ENCODE data around the gene KDM5B.

The KDM5B gene

GRCh38 chr1:202811296-202812175 is 3.3 kb upstream of the KDM5B start:
- Histone ChIP-seq H3K27me3 (ENCODE audit: control insufficient read depth in 1 of 2, insufficient read depth in 2 of 2, low read length in 2 of 2) (no peaks in the 10 kb centered on the region), H3K4me3 (ENCODE audit: low read depth in 1 of 2, low read length in 2 of 2) (peak overlapping the region; percentile 87 to 94)

GRCh38 chr1:202810615-202811295 is 2.5 kb upstream of the KDM5B start, which contains the start of gene PCAT6:
TSS of gene PCAT6 (plus strand) at chr1:202810954.
- peak within 1 kb of the TSS; percentile 76 for H3K9ac ChIP-seq (ENCODE audit: low read length)
- H3K36me3 ChIP-seq (ENCODE audit: insufficient read depth, low read length) = no peaks in the 10 kb centered on the region
- peaks cover 13% of the 10 kb centered on the region for H3K4me1 ChIP-seq (ENCODE audit: insufficient read depth, low read length)
- H3K4me3 ChIP-seq (ENCODE audit: low read depth in 1 of 2, low read length in 2 of 2) = peak within 1 kb of the TSS; percentile 87 to 94
- H3K27ac ChIP-seq (ENCODE audit: low read depth, low read length) = peak within 1 kb of the TSS; percentile 84
- H3K9me3 ChIP-seq (ENCODE audit: low read length) = no peaks in the 10 kb centered on the region
- H3K27me3 ChIP-seq (ENCODE audit: control insufficient read depth in 1 of 2, insufficient read depth in 2 of 2, low read length in 2 of 2) = no peaks in the 10 kb centered on the region

More at GRCh38 chr1:202811296-202812175, 3.3 kb upstream of the KDM5B start:
- H3K4me1 ChIP-seq (ENCODE audit: insufficient read depth, low read length) = peaks cover 5% of the 10 kb centered on the region
- peak overlapping the region; percentile 76 for H3K9ac ChIP-seq (ENCODE audit: low read length)
- no peaks in the 10 kb centered on the region for H3K36me3 ChIP-seq (ENCODE audit: insufficient read depth, low read length)
- H3K27ac ChIP-seq (ENCODE audit: low read depth, low read length) = peak overlapping the region; percentile 84
- H3K9me3 ChIP-seq (ENCODE audit: low read length) = no peaks in the 10 kb centered on the region

- Histone ChIP-seq H3K27ac (ENCODE audit: low read depth, low read length) (peak overlapping the region; percentile 84), H3K36me3 (ENCODE audit: insufficient read depth, low read length) (no peaks in the 10 kb centered on the region), H3K9ac (ENCODE audit: low read length) (peak overlapping the region; percentile 45), H3K27me3 (ENCODE audit: control insufficient read depth in 1 of 2, insufficient read depth in 2 of 2, low read length in 2 of 2) (no peaks in the 10 kb centered on the region), H3K4me1 (ENCODE audit: insufficient read depth, low read length) (peaks cover 18% of the 10 kb centered on the region), H3K4me3 (ENCODE audit: low read depth in 1 of 2, low read length in 2 of 2) (peak overlapping the region; percentile 66 to 94), H3K9me3 (ENCODE audit: low read length) (no peaks in the 10 kb centered on the region)
Measured at GRCh38 chr1:202810193-202810614, 2.0 kb upstream of the KDM5B start.

- Histone ChIP-seq H3K27me3 (ENCODE audit: control insufficient read depth in 1 of 2, insufficient read depth in 2 of 2, low read length in 2 of 2) (no peaks in the 10 kb centered on the region), H3K9me3 (ENCODE audit: low read length) (no peaks in the 10 kb centered on the region), H3K36me3 (ENCODE audit: insufficient read depth, low read length) (no peaks in the 10 kb centered on the region), H3K4me1 (ENCODE audit: insufficient read depth, low read length) (peaks cover 18% of the 10 kb centered on the region), H3K27ac (ENCODE audit: low read depth, low read length) (peak overlapping the region; percentile 84), H3K4me3 (ENCODE audit: low read depth in 1 of 2, low read length in 2 of 2) (no peak overlapping the region), H3K9ac (ENCODE audit: low read length) (no peak overlapping the region)
Measured at GRCh38 chr1:202809597-202810159, 1.5 kb upstream of the KDM5B start.

GRCh38 chr1:202807451-202807925 is 733 bp downstream of the KDM5B start:
- H3K9me3 ChIP-seq (ENCODE audit: low read length) = no peaks in the 10 kb centered on the region
- no peaks in the 10 kb centered on the region for H3K27me3 ChIP-seq (ENCODE audit: control insufficient read depth in 1 of 2, insufficient read depth in 2 of 2, low read length in 2 of 2)
- peak overlapping the region; percentile 80 to 86 for H3K4me3 ChIP-seq (ENCODE audit: low read depth in 1 of 2, low read length in 2 of 2)
- peak overlapping the region; percentile 92 for H3K27ac ChIP-seq (ENCODE audit: low read depth, low read length)
- peaks cover 18% of the 10 kb centered on the region for H3K4me1 ChIP-seq (ENCODE audit: insufficient read depth, low read length)
- H3K36me3 ChIP-seq (ENCODE audit: insufficient read depth, low read length) = no peaks in the 10 kb centered on the region
- peak overlapping the region; percentile 31 for H3K9ac ChIP-seq (ENCODE audit: low read length)

GRCh38 chr1:202806845-202807450 is 1.3 kb downstream of the KDM5B start:
- H3K27me3 ChIP-seq (ENCODE audit: control insufficient read depth in 1 of 2, insufficient read depth in 2 of 2, low read length in 2 of 2) = no peaks in the 10 kb centered on the region
- H3K36me3 ChIP-seq (ENCODE audit: insufficient read depth, low read length) = no peaks in the 10 kb centered on the region
- H3K4me3 ChIP-seq (ENCODE audit: low read depth in 1 of 2, low read length in 2 of 2) = peak overlapping the region; percentile 80 to 86
- peaks cover 18% of the 10 kb centered on the region for H3K4me1 ChIP-seq (ENCODE audit: insufficient read depth, low read length)
- H3K9me3 ChIP-seq (ENCODE audit: low read length) = no peaks in the 10 kb centered on the region
- peak overlapping the region; percentile 74 for H3K9ac ChIP-seq (ENCODE audit: low read length)
- peak overlapping the region; percentile 92 for H3K27ac ChIP-seq (ENCODE audit: low read depth, low read length)

- peak overlapping the region; percentile 80 to 86 for H3K4me3 ChIP-seq (ENCODE audit: low read depth in 1 of 2, low read length in 2 of 2)
- H3K9ac ChIP-seq (ENCODE audit: low read length) = peak overlapping the region; percentile 74
- no peaks in the 10 kb centered on the region for H3K36me3 ChIP-seq (ENCODE audit: insufficient read depth, low read length)
- H3K27ac ChIP-seq (ENCODE audit: low read depth, low read length) = peak overlapping the region; percentile 92
- H3K27me3 ChIP-seq (ENCODE audit: control insufficient read depth in 1 of 2, insufficient read depth in 2 of 2, low read length in 2 of 2) = no peaks in the 10 kb centered on the region
- H3K4me1 ChIP-seq (ENCODE audit: insufficient read depth, low read length) = peaks cover 13% of the 10 kb centered on the region
- no peaks in the 10 kb centered on the region for H3K9me3 ChIP-seq (ENCODE audit: low read length)
Measured at GRCh38 chr1:202805886-202806844, 2.1 kb downstream of the KDM5B start.

GRCh38 chr1:202804126-202804525 is 4.1 kb downstream of the KDM5B start:
- H3K4me1 ChIP-seq (ENCODE audit: insufficient read depth, low read length) = peaks cover 13% of the 10 kb centered on the region
- no peak overlapping the region for H3K4me3 ChIP-seq (ENCODE audit: low read depth in 1 of 2, low read length in 2 of 2)
- no peaks in the 10 kb centered on the region for H3K36me3 ChIP-seq (ENCODE audit: insufficient read depth, low read length)
- no peaks in the 10 kb centered on the region for H3K27me3 ChIP-seq (ENCODE audit: control insufficient read depth in 1 of 2, insufficient read depth in 2 of 2, low read length in 2 of 2)
- H3K9me3 ChIP-seq (ENCODE audit: low read length) = no peaks in the 10 kb centered on the region
- no peak overlapping the region for H3K27ac ChIP-seq (ENCODE audit: low read depth, low read length)
- H3K9ac ChIP-seq (ENCODE audit: low read length) = no peak overlapping the region

- H3K27ac ChIP-seq (ENCODE audit: low read depth, low read length) = no peak overlapping the region
Measured at GRCh38 chr1:202802998-202803932, 5.0 kb downstream of the KDM5B start.

More at GRCh38 chr1:202802998-202803932, 5.0 kb downstream of the KDM5B start:
- Histone ChIP-seq H3K27me3 (ENCODE audit: control insufficient read depth in 1 of 2, insufficient read depth in 2 of 2, low read length in 2 of 2) (no peaks in the 10 kb centered on the region), H3K4me3 (ENCODE audit: low read depth in 1 of 2, low read length in 2 of 2) (no peak overlapping the region), H3K9me3 (ENCODE audit: low read length) (no peaks in the 10 kb centered on the region), H3K4me1 (ENCODE audit: insufficient read depth, low read length) (peaks cover 13% of the 10 kb centered on the region), H3K9ac (ENCODE audit: low read length) (no peak overlapping the region), H3K36me3 (ENCODE audit: insufficient read depth, low read length) (no peaks in the 10 kb centered on the region)
